Measurements from ENCODE around the gene PRSS22.

PRSS22 gene

GRCh38 chr16:2829501-2830354, 28.2 kb downstream of the PRSS22 start, which contains the start of gene ZG16B:
TSS of gene ZG16B (plus strand) at chr16:2830303. CDS start at chr16:2830442, 139 bp downstream.
- Histone ChIP-seq H3K4me3 (ENCODE audit: insufficient read depth, low read length, poor library complexity, severe bottlenecking) (no peak within 1 kb of the TSS), H3K36me3 (ENCODE audit: low read length) (no peaks in the 10 kb centered on the region), H3K27me3 (ENCODE audit: low read length) (no peaks in the 10 kb centered on the region), H4K20me1 (ENCODE audit: low read depth, low read length) (no peaks in the 10 kb centered on the region), H3F3A (ENCODE audit: insufficient read depth) (no peaks in the 10 kb centered on the region), H3K27ac (ENCODE audit: low read depth, low read length) (no peak within 1 kb of the TSS), H2AFZ (ENCODE audit: low read depth, low read length, severe bottlenecking) (no peak within 1 kb of the TSS), H3K79me2 (ENCODE audit: insufficient read depth, low read length) (no peaks in the 10 kb centered on the region), H3K9me2 (replicated peaks; ENCODE audit: insufficient read depth, low read length) (no peaks in the 10 kb centered on the region), H3K4me2 (ENCODE audit: low read depth, low read length, poor library complexity, severe bottlenecking) (no peak within 1 kb of the TSS), H3K9me3 (ENCODE audit: insufficient read depth, low read length) (no peaks in the 10 kb centered on the region), H3K9ac (ENCODE audit: low read length) (no peak within 1 kb of the TSS)
- TF ChIP-seq CTCF (IDR thresholded peaks at IDR 0.05; ENCODE audit: insufficient read depth, low read length, poor library complexity, severe bottlenecking) (no peak), EZH2phosphoT487 (conservative IDR thresholded peaks at IDR 0.05; ENCODE audit: low read length) (no peak)

- Histone ChIP-seq H3K27ac (ENCODE audit: low read depth, low read length) (no peak overlapping the region), H3K27me3 (ENCODE audit: low read length) (no peaks in the 10 kb centered on the region), H3K4me2 (ENCODE audit: low read depth, low read length, poor library complexity, severe bottlenecking) (no peak overlapping the region), H3K36me3 (ENCODE audit: low read length) (no peaks in the 10 kb centered on the region), H3K9ac (ENCODE audit: low read length) (no peak overlapping the region), H3K9me2 (replicated peaks; ENCODE audit: insufficient read depth, low read length) (no peaks in the 10 kb centered on the region), H3K4me3 (ENCODE audit: insufficient read depth, low read length, poor library complexity, severe bottlenecking) (no peak overlapping the region), H3F3A (ENCODE audit: insufficient read depth) (no peaks in the 10 kb centered on the region), H3K79me2 (ENCODE audit: insufficient read depth, low read length) (no peaks in the 10 kb centered on the region), H3K9me3 (ENCODE audit: insufficient read depth, low read length) (no peaks in the 10 kb centered on the region), H4K20me1 (ENCODE audit: low read depth, low read length) (no peaks in the 10 kb centered on the region), H2AFZ (ENCODE audit: low read depth, low read length, severe bottlenecking) (no peak overlapping the region)
- TF ChIP-seq EZH2phosphoT487 (conservative IDR thresholded peaks at IDR 0.05; ENCODE audit: low read length), result no peak
- no peak for TF ChIP-seq CTCF (IDR thresholded peaks at IDR 0.05; ENCODE audit: insufficient read depth, low read length, poor library complexity, severe bottlenecking)
These were observed 29.0 kb downstream of the PRSS22 start for GRCh38 chr16:2828876-2829430.

- no peak for TF ChIP-seq EZH2phosphoT487 (conservative IDR thresholded peaks at IDR 0.05; ENCODE audit: low read length)
- no peak for TF ChIP-seq CTCF (IDR thresholded peaks at IDR 0.05; ENCODE audit: insufficient read depth, low read length, poor library complexity, severe bottlenecking)
- no peaks in the 10 kb centered on the region for H3K36me3 ChIP-seq (ENCODE audit: low read length)
- H3K4me2 ChIP-seq (ENCODE audit: low read depth, low read length, poor library complexity, severe bottlenecking), result no peak overlapping the region
- H3K27me3 ChIP-seq (ENCODE audit: low read length), result no peaks in the 10 kb centered on the region
- no peaks in the 10 kb centered on the region for H3F3A ChIP-seq (ENCODE audit: insufficient read depth)
- no peak overlapping the region for H3K9ac ChIP-seq (ENCODE audit: low read length)
- H3K9me3 ChIP-seq (ENCODE audit: insufficient read depth, low read length), result no peaks in the 10 kb centered on the region
- no peaks in the 10 kb centered on the region for H4K20me1 ChIP-seq (ENCODE audit: low read depth, low read length)
- no peak overlapping the region for H3K4me3 ChIP-seq (ENCODE audit: insufficient read depth, low read length, poor library complexity, severe bottlenecking)
- H3K9me2 ChIP-seq (replicated peaks; ENCODE audit: insufficient read depth, low read length), result no peaks in the 10 kb centered on the region
- H3K27ac ChIP-seq (ENCODE audit: low read depth, low read length), result no peak overlapping the region
- H2AFZ ChIP-seq (ENCODE audit: low read depth, low read length, severe bottlenecking), result no peak overlapping the region
- no peaks in the 10 kb centered on the region for H3K79me2 ChIP-seq (ENCODE audit: insufficient read depth, low read length)
These were observed 29.5 kb downstream of the PRSS22 start for GRCh38 chr16:2828521-2828840.

Measured in SU-DHL-6 (cell line).